ENCODE results near the gene HNRNPR.
"Not testable (repeated sequence)": the region's sequence is repeated elsewhere in the genome, so short reads cannot be mapped to it uniquely, and the experiment has no call there.

HNRNPR gene

DNA sequence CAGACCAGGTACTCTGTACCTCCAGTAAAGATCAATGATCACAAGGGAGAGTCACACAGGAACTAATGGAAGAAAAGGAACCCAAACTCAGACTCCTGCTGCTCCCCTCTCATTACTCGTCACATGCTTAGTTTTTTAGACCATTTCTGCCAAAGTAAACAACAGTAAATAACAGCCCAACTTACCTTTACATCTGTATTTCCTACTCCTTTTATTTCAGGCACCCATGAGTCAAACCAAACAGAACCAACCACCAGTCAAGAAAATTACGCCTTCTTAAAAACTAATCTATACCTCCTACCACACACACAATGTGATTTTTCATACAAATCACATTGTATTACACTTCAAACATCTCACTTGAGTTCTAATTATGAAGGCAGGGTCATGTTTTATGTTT is 65.4 kb downstream of the HNRNPR start:
- no peak for DNase-seq (ENCODE audit: low read depth in 2 of 2)
- H3K4me3 ChIP-seq (replicated peaks in 1 of 2; ENCODE audit: low read depth in 2 of 2, low read length in 2 of 2), result no peak overlapping the region
- TF ChIP-seq, protein P1, sequence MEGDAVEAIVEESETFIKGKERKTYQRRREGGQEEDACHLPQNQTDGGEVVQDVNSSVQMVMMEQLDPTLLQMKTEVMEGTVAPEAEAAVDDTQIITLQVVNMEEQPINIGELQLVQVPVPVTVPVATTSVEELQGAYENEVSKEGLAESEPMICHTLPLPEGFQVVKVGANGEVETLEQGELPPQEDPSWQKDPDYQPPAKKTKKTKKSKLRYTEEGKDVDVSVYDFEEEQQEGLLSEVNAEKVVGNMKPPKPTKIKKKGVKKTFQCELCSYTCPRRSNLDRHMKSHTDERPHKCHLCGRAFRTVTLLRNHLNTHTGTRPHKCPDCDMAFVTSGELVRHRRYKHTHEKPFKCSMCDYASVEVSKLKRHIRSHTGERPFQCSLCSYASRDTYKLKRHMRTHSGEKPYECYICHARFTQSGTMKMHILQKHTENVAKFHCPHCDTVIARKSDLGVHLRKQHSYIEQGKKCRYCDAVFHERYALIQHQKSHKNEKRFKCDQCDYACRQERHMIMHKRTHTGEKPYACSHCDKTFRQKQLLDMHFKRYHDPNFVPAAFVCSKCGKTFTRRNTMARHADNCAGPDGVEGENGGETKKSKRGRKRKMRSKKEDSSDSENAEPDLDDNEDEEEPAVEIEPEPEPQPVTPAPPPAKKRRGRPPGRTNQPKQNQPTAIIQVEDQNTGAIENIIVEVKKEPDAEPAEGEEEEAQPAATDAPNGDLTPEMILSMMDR (IDR thresholded peaks at IDR 0.05; ENCODE audit: low read depth, low read length), result no peak

DNA sequence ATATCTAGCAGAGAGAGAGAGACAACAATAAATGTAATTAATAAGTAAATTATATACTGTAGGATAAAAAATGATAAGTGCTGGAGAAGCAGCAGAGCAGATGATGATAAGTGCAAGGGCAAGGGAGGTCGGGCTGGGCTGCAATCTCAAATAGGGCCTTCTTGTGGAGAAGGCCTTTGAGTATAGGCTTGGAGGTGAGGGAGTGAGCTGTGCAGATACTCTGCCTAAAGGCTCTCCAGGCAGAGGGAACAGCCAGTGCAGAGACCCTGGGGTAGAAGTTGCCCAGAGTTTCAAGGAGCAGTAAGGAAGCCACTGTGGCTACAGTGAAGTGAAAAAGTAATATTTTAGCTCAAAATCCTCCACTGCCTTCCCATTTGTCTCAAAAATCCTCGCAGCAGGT is 67.6 kb downstream of the HNRNPR start:
- DNase-seq (ENCODE audit: low read depth in 2 of 2), result no peak
- TF ChIP-seq, protein P1 (IDR thresholded peaks at IDR 0.05; ENCODE audit: low read depth, low read length), result no peak
- no peak overlapping the region for H3K4me3 ChIP-seq (replicated peaks in 1 of 2; ENCODE audit: low read depth in 2 of 2, low read length in 2 of 2)

DNA sequence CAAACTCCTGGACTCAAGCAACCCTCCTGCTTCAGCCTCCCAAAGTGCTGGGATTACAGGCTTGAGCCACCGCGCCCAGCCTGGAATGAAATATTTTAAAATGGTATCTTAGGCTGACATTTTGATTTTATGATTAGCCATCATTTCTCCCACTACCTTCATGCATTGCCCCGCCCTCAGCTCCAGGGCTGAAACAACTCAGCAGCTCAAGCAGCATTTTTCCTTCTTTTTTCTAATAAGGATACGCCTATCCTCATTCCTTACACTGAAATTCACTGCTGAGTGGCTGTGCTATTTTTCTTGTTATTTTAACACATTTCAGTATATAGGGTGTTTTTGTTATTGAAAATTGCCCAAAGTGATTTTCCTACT is 70.0 kb downstream of the HNRNPR start:
- TF ChIP-seq, protein P1 (IDR thresholded peaks at IDR 0.05; ENCODE audit: low read depth, low read length), result no peak
- H3K4me3 ChIP-seq (replicated peaks in 1 of 2; ENCODE audit: low read depth in 2 of 2, low read length in 2 of 2), result no peak overlapping the region
- DNase-seq (ENCODE audit: low read depth in 2 of 2), result no peak

DNA sequence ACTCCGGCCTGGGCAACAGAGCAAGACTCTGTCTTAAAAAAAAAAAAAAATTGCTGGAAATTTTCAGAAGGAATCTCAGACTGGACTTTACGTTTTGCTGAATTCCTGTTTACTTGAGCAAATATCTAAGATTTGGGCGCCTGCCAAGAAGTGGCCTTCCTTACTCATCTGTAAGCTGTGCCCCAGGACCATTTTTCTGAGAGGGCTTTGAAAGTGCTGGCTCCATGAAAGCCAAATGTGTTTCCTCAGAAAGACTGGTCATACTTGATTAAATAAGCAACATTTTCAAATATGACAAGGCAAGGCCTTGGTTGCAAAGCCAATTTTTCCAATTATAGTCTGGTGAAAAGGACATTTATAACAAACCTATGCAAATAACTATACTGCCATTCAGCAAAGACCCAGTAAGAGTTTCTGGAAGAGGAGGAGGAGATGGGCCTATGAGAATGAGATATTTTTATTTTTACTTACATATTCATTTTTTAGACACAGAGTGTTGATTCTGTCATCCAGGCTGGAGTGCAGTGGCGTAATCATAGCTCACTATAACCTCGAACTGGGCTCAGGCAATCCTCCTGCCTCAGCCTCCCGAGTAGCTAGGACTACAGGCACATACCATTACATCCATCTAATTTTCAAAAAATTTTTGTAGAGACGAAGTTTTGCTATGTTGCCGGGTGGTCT is 70.5 kb downstream of the HNRNPR start:
- no peak overlapping the region for H3K4me3 ChIP-seq (replicated peaks in 1 of 2; ENCODE audit: low read depth in 2 of 2, low read length in 2 of 2)
- peak; percentile 88 to 90 for DNase-seq (ENCODE audit: low read depth in 2 of 2)
- TF ChIP-seq, protein P1 (IDR thresholded peaks at IDR 0.05; ENCODE audit: low read depth, low read length), result no peak

DNA sequence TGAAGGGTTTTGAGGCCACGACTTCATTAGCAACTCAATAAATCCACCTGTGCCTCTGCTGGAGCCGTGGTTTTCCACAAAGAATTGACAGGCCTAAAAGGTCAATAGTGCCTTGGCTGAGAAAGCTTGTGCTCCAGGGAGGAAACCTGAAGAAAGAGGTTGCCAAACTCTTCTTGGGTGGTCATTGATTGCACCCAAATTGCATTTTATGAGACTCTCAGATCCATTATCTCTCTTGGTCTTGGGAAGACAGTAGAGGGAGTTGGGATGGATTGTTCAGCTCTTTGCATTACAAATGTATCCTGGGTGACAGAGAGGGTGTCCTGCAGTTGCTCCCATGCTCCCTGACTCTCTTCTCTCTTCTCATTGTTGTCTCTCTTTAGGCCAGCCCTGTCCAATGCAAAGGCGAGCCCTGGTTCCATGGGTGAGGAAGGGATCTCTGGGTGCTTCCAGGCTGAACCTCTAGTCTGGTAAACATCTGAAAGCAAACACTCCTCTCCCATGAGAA is 80.7 kb downstream of the HNRNPR start:
- DNase-seq (ENCODE audit: low read depth in 2 of 2), result no peak

DNA sequence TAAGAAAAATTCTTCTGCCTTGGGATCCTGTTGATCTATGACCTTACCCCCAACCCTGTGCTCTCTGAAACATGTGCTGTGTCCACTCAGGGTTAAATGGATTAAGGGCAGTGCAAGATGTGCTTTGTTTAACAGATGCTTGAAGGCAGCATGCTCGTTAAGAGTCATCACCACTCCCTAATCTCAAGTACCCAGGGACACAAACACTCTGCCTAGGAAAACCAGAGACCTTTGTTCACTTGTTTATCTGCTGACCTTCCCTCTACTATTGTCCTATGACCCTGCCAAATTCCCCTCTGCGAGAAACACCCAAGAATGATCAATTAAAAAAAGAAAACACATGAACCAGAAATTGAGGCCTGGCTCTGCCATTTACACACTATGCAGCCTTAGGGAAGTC is 86.0 kb downstream of the HNRNPR start:
- H3K4me3 ChIP-seq (replicated peaks in 1 of 2; ENCODE audit: low read depth in 2 of 2, low read length in 2 of 2); DNase-seq (ENCODE audit: low read depth in 2 of 2): not testable (repeated sequence)

More for the DNA sequence above, 80.7 kb downstream of the HNRNPR start:
- TF ChIP-seq, protein P1 (IDR thresholded peaks at IDR 0.05; ENCODE audit: low read depth, low read length), result no peak
- H3K4me3 ChIP-seq (replicated peaks in 1 of 2; ENCODE audit: low read depth in 2 of 2, low read length in 2 of 2), result no peak overlapping the region

DNA sequence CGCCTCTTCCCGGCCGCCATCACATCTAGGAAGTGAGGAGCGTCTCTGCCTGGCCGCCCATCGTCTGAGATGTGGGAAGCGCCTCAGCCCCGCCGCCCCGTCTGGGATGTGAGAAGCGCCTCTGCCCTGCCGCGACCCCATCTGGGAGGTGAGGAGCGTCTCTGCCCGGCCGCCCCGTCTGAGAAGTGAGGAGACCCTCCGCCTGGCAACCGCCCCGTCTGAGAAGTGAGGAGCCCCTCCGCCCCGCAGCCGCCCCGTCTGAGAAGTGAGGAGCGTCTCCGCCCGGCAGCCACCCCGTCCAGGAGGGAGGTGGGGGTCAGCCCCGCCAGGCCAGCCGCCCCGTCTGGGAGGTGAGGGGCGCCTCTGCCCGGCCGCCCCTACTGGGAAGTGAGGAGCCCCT is 86.7 kb downstream of the HNRNPR start:
- not testable (repeated sequence) for DNase-seq (ENCODE audit: low read depth in 2 of 2); H3K4me3 ChIP-seq (replicated peaks in 1 of 2; ENCODE audit: low read depth in 2 of 2, low read length in 2 of 2)
